NCI-H446 treated with DMSO at 0.1 percent for 48 hours (cell line): ENCODE data around the gene ERICH4.
"Not testable (repeated sequence)": the region's sequence is repeated elsewhere in the genome, so short reads cannot be mapped to it uniquely, and the experiment has no call there.

Source experiments
- DNase-seq: peaks from one replicate; lab custom pipeline; 2025; lab: John Stamatoyannopoulos, UW

Gene ERICH4

GRCh38 chr19:41478875-41479756 lies 36.2 kb downstream of the ERICH4 start:
- no peak for DNase-seq

- no peak for DNase-seq
Measured at GRCh38 chr19:41479757-41480191, 36.8 kb downstream of the ERICH4 start.

- DNase-seq: no peak
Measured at GRCh38 chr19:41480336-41480735, 37.4 kb downstream of the ERICH4 start.

GRCh38 chr19:41484822-41485221 lies 41.9 kb downstream of the ERICH4 start:
- DNase-seq: no peak

GRCh38 chr19:41486953-41487352 lies 44.0 kb downstream of the ERICH4 start:
- DNase-seq: not testable (repeated sequence)

- no peak for DNase-seq
Measured at GRCh38 chr19:41492843-41493242, 49.9 kb downstream of the ERICH4 start.
